GM12873 (cell line): ENCODE measurements around the gene CNOT8.

Experiments
- CTCF ChIP-seq: IDR thresholded peaks from 2 replicates; pipeline ENCODE4 v1.5.1; 2012; ENCODE audit warnings: low read depth, mild to moderate bottlenecking, moderate library complexity, low read length, control low read depth; ENCODE audit not compliant: insufficient read depth; ENCODE audit errors: missing control alignments

The CNOT8 gene

DNA sequence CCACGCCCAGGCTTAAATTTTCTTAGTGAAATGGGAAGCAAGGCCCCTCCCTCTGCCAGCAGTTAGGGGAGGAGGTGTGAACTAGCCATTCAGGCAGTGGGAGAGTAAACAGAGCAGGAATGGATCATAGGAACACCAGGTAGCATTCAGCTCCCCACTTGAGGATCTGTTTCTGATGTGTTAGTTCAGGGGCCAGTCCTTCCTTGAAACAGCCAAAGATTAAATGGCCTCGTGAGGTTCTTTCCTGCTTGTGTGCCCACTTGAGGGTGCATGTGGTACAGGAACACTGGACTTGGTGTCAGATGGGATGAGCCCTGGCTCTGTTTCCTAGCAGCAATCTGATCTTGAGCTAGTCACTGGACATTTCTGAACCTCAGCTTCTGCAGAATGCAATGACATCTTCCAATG lies 29.2 kb upstream of the CNOT8 start:
- no peak for TF ChIP-seq CTCF

- TF ChIP-seq CTCF, result no peak
Measured at GRCh38 chr5:154829589-154830218, 28.7 kb upstream of the CNOT8 start.

DNA sequence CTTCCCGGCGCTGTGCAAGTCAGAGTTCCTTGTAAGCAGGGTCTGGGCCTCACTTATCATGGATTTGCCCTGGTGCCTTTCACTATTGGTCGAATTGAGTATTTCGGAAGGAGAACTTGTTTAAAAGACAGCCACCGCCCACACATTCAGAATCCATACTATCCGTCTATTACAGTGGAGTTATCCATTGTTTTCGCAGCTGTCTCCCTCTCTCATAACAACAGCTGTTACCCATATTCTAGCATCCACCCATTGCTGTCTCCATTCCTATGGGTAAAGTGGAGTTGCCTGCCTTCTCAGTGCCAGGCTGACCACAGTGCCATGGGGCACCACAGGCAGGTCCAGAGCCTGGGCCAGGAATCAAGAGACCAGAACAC lies 28.2 kb upstream of the CNOT8 start:
- no peak for TF ChIP-seq CTCF

DNA sequence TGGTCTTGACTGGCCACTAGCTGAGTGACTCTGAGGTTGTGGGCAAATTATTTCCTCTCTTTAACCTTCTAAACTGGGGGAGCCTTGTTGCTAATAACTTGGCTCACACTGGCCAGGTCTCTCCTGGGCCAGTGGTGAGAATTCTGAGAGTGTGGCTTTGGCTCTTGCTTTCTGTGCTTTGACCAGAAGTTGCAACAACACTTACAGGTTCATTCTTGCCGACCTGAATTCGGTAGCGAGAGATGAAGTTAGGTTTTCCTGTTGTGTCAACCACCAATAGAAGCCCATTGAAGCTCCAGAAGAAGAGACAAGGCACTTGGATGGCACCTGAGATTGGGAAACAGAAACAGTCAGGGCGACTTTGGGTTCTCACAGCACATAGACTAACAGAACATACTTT lies 27.8 kb upstream of the CNOT8 start:
- no peak for TF ChIP-seq CTCF

DNA sequence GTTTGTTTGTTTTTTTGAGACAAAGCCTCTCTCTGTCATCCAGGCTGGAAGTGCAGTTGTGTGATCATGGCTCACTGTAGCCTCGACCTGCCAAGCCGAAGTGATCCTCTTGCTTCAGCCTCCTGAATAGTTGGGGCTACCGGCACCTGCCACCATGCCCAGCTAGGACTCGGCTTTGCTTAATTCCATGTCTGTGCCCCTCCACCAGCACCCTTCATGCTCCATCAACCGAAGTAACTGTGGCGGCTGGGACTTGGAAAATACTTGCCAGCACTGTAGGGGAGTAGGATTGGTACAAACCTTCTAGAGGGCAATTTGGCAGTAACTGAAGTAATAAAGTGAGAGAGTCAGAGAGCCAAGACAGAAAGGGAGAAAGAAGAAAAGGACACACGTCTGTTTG lies 27.0 kb upstream of the CNOT8 start:
- TF ChIP-seq CTCF, result no peak

DNA sequence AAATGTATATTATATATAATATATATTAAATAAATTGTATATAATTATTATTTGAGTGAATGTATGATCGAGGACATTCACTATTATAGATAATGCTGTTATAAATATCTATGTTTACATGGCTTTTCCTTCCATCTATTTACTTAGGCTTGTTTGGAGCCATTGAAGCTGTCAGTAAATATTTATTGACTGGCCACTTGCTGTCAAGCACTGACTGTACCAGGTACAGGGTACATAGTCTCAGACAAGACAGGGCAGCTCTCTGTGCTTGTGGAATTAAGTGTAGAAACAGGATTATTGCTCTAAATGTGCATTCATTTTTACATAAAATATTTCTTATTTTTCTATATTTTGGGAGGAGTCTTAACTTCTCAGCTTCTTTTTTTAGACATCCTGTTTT lies 24.4 kb upstream of the CNOT8 start:
- TF ChIP-seq CTCF, result no peak

DNA sequence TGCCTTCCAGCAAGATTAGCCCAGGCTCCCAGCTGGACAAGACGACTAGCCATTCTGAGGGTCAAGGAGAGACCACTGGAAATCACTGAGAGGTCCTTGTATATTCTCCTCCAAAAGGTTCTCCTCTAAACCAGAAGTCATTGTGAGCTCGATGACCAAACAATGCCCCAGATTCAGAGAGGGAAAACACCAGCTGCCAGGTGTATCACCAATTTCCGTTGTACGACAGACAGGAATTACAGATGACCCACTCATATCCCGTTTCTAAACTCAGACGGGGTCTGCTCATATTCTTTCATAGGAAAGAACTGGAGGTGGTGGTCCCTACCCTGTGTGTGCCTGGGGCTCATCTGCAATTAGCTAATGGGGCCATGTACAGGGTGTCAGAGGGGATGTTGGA lies 22.2 kb upstream of the CNOT8 start:
- TF ChIP-seq CTCF, result no peak
